WI38 (cell line): ENCODE measurements around the gene GMNN.

Source experiments
- H3K4me3 ChIP-seq: 2 replicates; pipeline ENCODE4 v1.5.1; 2011; ENCODE audit warnings: low read depth, mild to moderate bottlenecking, control low read depth, low read length
- CTCF ChIP-seq: IDR thresholded peaks from 2 replicates; pipeline ENCODE4 v1.5.1; 2012; ENCODE audit warnings: low read depth, mild to moderate bottlenecking, control low read depth, low read length

GMNN gene

GRCh38 chr6:24766680-24767462 lies 7.9 kb upstream of the GMNN start:
- no peak for TF ChIP-seq CTCF
- no peak overlapping the region for H3K4me3 ChIP-seq

- H3K4me3 ChIP-seq = no peak overlapping the region
- TF ChIP-seq CTCF = no peak
These were observed 6.4 kb upstream of the GMNN start for GRCh38 chr6:24768361-24768760.

GRCh38 chr6:24775520-24776058 lies 852 bp downstream of the GMNN start:
- H3K4me3 ChIP-seq = peak overlapping the region; percentile 88
- no peak for TF ChIP-seq CTCF

GRCh38 chr6:24777227-24777626 lies 2.5 kb downstream of the GMNN start:
- no peak overlapping the region for H3K4me3 ChIP-seq
- no peak for TF ChIP-seq CTCF

GRCh38 chr6:24778121-24778520 lies 3.4 kb downstream of the GMNN start:
- no peak overlapping the region for H3K4me3 ChIP-seq
- TF ChIP-seq CTCF = no peak

GRCh38 chr6:24778878-24779277 lies 4.1 kb downstream of the GMNN start:
- no peak for TF ChIP-seq CTCF
- H3K4me3 ChIP-seq = no peak overlapping the region

GRCh38 chr6:24779416-24780016 lies 4.8 kb downstream of the GMNN start:
- H3K4me3 ChIP-seq = no peak overlapping the region
- TF ChIP-seq CTCF = no peak
